Stimulated activated CD4-positive, alpha-beta T cell treated with anti-CD3 and anti-CD28 coated beads, Interleukin-2, amount 100 ng/mL, for 24 hours (primary cell): ENCODE measurements around the gene AGRN.
A peak's percentile ranks its signal among the peaks of the same experiment; 100 is the strongest.
"Not testable (repeated sequence)": the region's sequence is repeated elsewhere in the genome, so short reads cannot be mapped to it uniquely, and the experiment has no call there.

Source experiments
- DNase-seq, 2 donors: peaks; one replicate each; pipeline ENCODE4 v3.0.0-alpha.2; 2020

AGRN gene

DNA sequence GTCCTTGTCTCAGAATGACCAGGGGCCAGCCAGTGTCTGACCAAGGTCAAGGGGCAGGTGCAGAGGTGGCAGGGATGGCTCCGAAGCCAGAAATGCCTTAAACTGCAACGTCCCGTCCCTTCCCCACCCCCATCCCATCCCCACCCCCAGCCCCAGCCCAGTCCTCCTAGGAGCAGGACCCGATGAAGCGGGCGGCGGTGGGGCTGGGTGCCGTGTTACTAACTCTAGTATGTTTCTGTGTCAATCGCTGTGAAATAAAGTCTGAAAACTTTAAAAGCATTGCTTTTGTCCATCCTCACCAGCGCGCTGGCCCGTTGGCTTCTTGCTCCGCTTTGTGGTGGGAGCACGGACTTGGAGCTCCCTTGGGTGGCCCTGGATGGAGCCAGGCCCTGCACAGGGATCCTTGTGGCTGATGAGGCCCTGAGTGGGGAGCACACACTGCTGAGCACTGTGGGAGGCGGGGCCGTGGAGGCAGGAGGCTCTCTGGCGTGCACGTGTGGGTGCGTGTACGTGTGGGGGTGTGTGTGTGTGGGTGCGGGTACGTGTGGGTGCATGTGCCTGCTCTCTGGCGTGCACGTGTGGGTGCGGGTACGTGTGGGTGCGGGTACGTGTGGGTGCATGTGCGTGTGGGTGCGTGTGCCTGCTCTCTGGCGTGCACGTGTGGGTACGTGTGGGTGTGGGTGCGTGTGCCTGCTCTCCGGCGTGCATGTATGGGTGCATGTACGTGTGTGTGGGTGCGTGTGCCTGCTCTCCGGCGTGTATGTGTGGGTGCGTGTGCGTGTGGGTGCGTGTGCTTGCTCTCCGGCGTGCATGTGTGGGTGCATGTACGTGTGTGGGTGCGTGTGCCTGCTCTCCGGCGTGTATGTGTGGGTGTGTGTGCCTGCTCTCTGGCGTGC, 36.2 kb downstream of the AGRN start:
- DNase-seq = no peak

DNA sequence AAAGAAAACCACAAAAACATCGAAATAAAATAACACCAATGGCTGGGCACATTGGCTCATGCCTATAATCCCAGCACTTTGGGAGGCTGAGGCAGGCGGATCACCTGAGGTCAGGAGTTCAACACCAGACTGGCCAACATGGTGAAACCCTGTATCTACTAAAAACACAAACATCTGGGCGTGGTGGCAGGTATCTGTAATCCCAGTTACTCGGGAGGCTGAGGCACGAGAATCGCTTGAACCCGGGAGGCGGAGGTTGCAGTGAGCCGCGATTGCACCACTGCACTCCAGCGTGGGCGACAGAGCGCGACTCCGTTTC, 37.8 kb downstream of the AGRN start:
- DNase-seq = not testable (repeated sequence)

DNA sequence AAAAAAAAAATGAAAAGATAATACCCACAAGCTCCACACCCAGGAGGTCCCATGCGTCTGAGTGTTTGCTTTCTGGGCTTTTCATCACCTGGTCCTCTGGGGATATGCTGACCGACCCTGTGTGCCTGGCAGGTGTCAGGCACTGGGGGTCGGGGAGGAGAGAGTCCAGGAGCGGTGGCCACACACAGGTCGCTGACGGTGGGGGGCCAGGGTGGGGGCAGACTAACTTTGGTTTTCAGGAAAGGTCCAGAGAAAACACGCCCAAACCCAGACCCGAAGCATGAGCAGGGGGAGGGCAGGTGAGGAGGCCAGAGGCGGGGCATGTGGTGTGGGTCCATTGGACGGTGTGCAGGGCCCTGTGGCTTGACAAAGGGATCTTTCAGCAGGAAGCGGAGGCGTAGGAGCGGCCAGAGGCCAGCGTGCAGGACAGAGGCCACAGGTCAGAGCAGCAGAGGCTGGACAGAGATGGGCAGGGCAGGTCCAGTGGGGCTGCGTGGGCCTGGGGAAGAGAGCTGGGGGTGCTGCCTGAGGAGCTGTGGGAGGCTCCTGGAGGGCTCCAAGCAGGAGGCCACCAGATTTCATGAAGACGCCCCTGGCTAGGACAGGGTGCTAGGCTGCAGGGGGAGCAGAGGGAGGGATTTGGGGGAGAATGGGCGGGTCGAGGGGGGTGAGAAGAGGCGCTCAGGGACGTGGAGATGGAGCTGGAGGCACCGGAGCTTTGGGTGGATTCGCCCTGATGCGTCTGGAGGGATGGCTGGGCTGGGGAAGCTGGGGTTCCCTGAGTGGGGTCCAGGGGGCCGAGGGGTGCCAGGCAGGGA, 38.4 kb downstream of the AGRN start:
- DNase-seq = no peak

DNA sequence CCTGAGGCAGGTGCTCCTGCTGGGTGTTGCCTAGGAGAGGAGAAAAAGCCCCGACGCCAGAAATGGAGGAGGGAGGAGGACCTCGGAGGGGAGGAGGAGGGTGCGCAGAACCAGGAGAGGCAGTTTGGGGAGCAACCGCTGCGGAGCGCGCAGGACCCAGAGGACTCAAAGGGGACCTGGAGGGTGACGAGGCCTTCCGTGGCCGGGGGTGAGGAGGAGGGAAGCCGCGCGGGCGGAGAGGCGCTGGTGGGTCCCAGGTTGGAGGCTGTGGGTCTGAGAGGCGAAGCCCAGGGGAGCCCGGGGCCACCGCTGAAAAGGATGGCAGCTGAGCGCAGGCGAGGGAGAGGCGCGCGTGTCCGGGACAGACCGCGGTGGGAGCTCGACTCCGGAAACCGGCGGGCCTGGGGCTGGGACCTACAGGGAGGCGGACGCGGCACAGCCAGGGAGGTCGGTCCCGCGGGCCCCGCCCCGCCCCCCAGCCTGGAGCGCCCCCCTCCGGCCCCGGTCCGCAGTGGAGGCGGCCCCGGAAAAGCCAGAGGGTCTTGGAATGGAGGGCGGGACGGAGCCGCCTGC, 39.1 kb downstream of the AGRN start:
- DNase-seq = peak in 1 of 2 donors; percentile 53

DNA sequence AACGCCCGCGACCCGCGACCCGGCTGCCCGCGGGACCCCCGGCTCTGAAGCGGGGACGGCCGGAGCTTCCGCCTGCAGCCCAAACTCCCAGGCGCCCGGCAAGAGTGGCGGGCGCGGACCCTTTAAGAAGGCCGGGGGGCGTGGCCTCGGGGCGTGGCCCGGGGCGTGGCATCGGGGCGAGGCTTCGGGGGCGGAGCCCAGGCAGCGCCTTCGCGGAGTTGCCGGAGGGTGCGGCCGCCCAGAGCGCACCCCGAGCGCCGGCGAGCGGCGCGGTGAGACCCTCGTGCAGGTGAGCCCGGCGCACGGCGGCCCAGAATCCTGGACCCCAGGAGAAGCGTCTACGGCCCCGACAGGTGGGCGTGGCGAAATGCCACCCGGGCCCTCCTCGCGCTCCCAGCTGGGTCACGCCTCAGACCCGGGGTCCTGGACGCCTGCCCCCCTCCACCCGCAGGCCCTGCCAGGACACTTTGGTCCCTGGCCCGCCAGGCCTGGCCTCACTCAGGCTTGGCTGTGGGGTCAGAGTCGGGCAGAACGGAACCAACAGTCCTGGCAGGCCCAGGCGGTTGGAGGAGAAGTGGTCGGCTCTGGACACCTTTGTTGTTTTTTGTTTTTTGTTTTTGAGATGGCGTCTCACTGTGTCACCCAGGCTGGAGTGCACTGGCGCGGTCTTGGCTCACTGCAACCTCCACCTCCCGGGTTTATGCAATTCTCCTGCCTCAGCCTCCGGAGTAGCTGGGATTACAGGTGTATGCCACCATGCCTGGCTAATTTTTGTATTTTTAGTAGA, 39.8 kb downstream of the AGRN start:
- peak; percentile 96 to 97 for DNase-seq

DNA sequence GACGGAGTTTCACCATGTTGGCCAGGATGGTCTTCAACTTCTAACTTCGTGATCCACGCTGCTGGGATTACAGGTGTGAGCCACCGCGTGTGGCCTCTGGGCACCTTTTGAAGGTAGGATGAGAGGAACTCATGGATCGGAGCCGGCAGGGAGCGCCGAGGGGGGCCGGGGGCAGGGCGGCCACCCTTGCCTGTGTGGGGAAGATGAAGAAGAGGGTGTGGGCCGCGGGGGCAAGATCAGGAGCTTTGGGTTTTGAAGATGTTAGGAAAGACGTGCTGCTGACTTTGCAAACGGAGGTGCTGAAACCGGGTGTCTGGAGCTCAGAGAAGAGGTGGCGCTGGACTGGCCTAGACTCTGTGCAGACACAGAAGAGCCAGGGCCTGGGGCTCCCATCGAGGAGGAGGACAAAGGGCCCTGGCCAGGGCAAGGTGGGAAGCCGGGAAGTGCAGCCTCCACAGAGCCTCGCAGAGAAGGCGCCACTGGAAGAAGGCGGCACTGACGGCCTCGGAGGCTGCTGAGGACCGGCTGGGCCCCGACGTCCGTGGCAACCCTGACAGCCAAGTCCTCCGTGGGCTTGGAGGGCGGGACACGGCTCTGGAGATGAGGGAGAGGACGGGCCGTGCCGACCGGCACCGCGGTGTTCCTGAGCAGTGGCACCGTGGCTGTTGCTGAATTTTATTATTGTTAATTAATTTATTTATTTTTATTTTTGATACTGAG, 40.5 kb downstream of the AGRN start:
- DNase-seq = no peak

DNA sequence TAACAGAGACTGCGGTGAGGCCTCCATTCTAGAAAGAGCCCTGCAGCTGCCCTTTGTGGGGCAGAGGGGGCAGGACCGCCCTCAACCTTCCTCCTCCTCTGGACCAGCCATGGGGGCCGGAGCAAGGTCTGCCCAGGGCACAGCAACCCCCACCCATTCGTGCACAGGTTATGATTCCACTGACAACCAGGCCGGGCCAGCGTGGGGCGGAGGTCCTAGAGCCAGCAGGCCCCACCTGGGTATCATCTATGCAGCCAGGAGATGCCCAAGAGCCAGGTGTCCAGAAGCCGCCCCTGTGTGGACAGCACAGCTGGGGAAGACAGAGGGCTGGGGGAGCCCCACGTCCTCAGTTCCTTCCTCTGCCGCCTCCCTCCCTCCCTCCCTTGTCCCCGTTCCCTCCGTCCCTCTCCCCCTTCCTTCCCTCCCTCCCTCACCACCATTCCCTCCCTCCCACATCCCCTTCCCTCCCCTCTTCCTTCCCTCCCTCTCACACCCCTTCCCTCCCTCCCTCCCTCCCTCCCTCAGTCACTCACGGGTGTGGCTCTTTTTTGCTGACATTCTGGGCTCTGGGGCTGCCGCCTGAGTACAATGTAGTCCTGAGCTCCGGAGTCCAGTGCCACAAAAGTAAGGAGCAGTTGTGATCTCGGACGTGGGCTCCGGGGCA, 41.9 kb downstream of the AGRN start:
- no peak for DNase-seq

DNA sequence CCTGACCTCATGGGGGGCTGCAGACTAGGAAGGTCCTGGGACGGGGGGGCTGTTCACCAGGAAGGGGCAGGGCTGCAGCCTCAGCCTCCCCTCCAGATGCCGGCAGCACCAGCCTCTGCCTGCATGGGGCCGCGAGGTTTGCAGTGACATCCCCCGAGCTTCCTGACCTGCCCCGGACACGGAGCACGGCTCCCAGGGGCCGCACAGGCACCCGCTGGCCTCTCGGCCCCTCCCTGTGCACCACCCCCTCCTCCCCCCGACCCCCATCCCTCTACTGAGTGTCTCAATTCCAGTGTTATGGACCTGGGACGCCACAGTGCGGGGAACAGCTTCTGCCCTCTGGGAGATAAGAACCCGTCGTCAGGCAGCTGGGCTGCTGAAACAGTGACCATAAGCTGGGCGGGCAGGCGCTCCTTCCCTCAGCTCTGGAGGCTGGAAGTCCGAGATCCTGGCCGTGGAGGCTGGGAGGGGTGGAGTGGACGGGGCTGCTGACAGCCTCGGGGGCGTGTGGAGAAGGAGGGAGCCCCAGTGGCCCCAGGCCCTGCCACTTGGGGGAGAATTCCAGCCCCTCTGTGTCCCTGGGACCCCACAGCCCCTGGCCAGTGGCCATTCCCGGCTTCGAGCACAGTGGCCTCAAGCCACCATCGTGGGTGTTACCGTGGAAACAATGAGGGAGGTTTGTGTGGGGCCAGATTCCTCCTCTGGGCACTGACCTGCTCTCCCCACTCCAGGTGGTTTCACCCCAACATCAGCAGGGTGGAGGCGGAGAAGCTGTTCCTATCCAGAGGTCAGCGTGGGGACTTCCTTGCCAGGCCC, 42.6 kb downstream of the AGRN start:
- no peak for DNase-seq

DNA sequence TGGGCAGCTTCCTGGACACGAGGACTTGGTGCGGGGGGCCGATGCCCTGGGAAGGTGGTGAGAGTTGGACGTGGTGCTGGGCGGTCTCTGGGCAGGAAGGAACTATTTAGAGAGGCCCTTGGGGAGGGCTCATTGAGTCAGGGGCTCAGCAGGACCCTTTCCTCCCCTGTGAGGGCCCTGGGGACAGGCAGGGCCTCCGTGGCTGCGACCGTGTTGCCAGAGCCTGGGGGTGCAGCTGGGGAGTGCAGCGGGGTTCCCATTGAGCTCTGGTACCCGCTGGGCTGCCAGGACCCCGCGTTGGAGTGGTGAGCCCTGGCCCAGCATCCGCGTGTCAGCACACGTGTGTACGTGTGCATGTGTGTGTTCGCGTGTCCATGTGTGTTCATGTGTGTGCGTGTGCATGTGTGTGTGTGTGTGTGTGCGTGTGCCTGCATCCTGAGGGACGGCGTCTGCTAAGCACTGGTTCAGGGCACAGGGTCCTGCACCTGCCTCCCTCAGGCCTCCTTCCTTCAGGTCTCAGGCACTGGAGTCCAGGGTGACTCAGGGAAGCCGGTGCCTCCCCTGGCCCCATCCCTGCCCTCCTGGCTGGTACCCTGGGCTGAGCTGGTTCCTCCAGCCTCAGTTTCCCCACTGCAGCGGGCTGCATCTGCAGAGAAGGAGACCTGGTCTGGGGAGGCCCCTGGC, 43.5 kb downstream of the AGRN start:
- no peak for DNase-seq

DNA sequence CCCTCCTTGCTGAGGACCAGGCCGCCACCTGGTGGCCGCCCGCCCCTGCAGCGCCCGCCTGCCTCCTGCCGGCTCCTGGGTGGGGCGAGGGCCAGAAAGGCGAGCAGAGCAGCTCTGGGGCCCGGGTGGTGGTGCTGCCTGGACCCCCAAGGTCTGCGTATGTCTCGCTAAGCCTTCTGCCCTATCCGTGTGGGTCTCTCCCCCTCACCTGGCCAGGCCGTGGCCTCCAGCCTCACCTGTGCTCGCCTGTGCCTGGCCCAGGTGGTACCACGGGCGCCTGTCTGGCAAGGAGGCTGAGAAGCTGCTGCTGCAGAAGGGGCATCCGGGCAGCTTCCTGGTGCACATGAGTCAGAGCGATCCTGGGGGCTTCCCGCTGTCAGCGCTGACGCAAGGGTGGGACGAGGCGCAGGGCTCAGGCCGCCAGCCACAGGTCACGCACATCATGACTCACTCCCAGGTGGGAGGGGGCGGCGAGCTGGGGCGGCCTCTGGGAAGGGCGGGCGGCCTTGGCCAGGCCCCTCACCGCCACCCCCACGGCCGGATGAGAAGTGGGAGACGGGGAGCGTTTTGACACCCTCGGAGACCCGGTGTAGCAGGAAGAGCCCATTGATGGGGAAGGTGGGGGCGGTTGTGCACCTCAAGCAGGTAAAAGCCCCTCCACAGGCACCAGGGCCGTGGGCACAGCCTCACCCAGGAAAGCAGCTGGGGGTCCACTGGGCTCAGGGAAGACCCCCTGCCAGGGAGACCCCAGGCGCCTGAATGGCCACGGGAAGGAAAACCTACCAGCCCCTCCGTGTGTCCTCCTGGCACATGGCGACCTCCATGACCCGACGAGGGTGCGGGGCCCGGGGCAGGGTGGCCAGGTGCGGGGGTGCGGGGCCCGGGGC, 44.3 kb downstream of the AGRN start:
- peak; percentile 84 to 90 for DNase-seq

DNA sequence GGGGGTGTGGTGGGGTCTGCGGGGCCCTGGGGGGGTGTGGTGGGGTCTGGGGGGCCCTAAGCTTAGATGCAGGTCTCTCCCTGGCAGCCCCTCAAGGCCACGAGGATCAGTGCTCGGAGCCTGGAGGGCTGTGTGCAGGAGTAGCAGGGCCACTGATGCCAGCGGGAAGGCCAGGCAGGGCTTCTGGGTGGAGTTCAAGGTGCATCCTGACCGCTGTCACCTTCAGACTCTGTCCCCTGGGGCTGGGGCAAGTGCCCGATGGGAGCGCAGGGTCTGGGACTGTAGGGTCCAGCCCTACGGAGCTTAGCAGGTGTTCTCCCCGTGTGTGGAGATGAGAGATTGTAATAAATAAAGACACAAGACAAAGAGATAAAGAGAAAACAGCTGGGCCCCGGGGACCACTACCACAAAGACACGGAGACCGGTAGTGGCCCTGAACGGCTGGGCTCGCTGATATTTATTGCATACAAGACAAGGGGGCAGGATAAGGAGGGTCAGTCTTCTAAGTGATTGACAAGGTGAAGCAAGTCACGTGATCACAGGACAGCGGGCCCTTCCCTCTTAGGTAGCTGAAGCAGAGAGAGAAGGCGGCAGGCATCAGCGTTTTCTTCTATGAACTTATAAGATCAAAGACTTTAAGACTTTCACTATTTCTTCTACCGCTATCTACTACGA, 45.5 kb downstream of the AGRN start:
- DNase-seq = no peak

DNA sequence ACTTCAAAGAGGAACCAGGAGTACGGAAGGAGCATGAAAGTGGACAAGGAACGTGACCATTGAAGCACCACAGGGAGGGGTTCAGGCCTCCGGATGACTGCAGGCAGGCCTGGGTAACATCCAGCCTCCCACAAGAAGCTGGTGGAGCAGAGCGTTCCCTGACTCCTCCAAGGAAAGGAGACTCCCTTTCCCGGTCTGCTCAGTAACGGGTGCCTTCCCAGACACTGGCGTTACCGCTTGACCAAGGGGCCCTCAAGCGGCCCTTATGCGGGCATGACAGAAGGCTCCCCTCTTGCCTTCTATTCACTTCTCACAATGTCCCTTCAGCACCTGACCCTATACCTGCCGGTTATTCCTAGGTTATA, 46.0 kb downstream of the AGRN start:
- DNase-seq = not testable (repeated sequence)

DNA sequence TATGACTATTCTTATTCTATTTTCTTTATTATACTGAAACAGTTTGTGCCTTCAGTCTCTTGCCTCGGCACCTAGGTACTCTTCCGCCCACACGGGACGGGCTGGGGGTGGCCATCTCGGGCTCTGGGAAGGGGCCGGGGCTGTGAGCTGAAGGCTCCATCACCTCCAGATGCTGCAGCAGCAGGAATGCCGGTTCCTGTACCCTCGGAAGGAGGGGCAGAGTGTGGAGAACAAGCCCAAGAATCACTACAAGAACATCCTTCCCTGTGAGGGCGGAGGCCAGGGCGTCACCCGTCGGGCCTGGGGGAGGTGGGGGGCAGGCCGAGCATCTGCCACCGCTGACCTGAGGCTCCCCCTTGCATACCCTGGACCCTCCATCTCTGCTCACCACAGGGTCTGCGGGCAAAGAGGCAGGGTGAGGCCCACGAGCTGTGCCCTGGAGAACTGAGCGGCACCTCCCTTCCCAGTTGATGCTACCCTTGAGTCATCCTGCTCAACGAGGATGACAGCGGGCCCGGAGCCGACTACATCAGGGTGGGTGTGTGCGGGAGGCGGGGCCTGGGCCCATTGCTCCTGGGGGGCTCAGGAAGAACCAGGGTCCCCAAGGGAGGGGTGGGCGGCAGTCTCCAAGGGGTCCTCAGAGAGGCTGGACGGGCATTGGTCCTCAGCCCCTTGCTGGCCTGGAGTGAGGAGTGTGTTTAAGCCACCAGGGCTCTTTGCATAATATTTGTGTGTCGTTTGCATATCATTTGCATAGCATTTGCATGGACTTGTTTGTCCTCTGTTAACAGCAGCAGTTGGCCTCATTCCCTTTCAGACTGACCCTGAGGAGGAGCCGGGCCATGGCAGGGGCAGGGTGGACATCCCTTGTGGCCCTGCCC, 46.7 kb downstream of the AGRN start:
- DNase-seq = peak in 1 of 2 donors; percentile 37

DNA sequence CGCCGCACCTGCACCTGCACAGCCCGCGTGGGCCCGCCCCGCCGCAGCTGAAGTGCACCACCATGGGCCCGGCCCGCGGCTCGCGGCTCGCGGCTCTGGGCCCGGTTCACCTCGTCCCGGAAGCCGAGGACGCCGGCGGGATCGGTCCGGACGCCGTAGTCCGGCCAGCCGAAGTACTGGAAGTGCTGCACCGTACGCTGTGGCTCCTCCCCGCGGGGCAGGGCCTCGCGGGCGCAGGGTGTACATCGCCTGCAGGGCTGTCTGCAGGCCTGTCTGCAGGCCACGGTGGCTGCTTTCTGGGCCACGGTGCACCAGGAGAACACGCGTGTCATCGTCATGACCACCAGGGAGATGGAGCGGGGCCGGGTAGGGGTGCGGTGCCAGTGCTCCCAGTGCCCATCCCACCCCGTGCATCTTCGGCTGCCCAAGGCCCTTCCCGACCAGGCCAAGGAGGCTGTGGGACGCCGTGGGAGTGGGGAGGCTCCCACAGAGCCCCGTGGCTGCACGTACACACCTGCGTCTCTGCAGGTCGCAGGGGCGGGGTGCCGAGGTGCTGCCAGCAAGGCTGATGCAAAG, 47.5 kb downstream of the AGRN start:
- DNase-seq = no peak

DNA sequence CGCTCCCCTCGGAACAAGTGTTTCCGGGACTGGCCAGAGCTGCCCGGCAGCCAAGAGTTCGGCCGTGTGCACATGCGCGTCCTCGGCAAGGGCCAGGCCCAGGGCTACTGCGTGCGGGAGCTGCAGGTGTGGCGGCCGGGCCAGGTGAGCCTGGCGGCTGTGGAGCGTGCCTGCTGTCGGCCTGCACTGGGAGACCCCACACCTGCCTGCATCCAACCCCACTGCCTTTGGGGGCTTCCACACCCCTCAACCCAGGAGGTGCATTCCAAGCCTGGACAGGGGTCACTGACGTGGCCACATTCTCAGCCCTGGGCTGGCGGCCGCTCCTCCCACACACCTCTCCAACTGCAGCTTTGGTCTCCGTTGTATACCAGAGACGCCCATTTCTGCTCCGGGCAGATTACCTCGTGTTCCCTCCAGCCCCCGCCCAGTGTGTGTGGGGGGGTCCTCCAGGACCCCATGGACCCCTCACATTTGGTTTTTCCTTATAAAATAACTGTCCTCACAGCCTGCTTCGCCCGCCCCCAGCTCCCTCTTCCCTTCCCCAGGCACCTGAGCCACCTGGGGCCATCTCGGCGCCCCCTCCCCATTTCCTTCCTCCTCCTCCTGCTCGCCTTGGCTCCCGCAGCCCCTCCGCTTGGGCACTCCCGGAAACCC, 48.1 kb downstream of the AGRN start:
- no peak for DNase-seq

DNA sequence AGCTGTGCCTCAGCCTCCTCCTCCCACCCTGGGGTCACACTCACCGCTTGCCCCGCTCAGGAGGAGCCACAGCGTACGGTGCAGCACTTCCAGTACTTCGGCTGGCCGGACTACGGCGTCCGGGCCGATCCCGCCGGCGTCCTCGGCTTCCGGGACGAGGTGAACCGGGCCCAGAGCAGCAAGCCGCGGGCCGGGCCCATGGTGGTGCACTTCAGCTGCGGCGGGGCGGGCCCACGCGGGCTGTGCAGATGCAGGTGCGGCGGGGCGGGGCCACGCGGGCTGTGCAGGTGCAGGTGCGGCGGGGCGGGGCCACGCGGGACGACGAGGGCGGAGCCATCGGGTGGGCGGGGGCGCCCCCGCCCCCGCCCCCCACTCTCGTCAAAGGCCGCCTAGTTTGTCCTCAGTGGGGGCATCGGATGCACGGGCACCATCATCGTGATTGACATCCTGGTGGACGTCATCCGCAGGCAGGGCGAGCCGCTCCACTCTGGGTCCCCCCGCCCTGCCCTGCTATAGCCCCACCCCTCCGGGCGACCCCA, 48.7 kb downstream of the AGRN start:
- peak; percentile 35 to 40 for DNase-seq
